KBM-7 (cell line): Measurements from ENCODE around the gene FAM204A.

Source experiments
- DNase-seq: peaks from one replicate; pipeline ENCODE4 v3.0.0-alpha.2; 2015
- in situ Hi-C: fragments of 300-500 bp; cut with MboI; formaldehyde crosslinking; loops from 2 replicates; pipeline ENCODE4 v1.14.3; 2020; ENCODE audit warnings: low sequenced_read_pairs, low pct_unique_long_range_greater_than_20kb, mixed read lengths

Gene FAM204A

GRCh38 chr10:118333871-118334270 is 8.3 kb downstream of the FAM204A start:
- no peak for DNase-seq
- in situ Hi-C loops = no loop called here

GRCh38 chr10:118332948-118333710 is 9.0 kb downstream of the FAM204A start:
- in situ Hi-C loops = no loop called here
- no peak for DNase-seq

GRCh38 chr10:118332236-118332635 is 9.9 kb downstream of the FAM204A start:
- in situ Hi-C loops = no loop called here
- DNase-seq = no peak

- no peak for DNase-seq
Observed at GRCh38 chr10:118330295-118331076, 11.6 kb downstream of the FAM204A start.

GRCh38 chr10:118324140-118324539 is 18.0 kb downstream of the FAM204A start:
- DNase-seq = no peak
- in situ Hi-C loops = no loop called here

More at GRCh38 chr10:118330295-118331076, 11.6 kb downstream of the FAM204A start:
- in situ Hi-C loops = no loop called here

GRCh38 chr10:118321724-118322575 is 20.2 kb downstream of the FAM204A start:
- no peak for DNase-seq
- in situ Hi-C loops = no loop called here

GRCh38 chr10:118315629-118316028 is 26.5 kb downstream of the FAM204A start:
- no peak for DNase-seq
- in situ Hi-C loops = no loop called here

- in situ Hi-C loops = no loop called here
Observed at GRCh38 chr10:118314882-118315281, 27.2 kb downstream of the FAM204A start.

GRCh38 chr10:118311505-118311904 is 30.6 kb downstream of the FAM204A start:
- in situ Hi-C loops = no loop called here
- DNase-seq = no peak

More at GRCh38 chr10:118314882-118315281, 27.2 kb downstream of the FAM204A start:
- DNase-seq = no peak

GRCh38 chr10:118310822-118311221 is 31.3 kb downstream of the FAM204A start:
- in situ Hi-C loops = no loop called here
- no peak for DNase-seq

GRCh38 chr10:118309911-118310310 is 32.2 kb downstream of the FAM204A start:
- in situ Hi-C loops = no loop called here
- DNase-seq = no peak

- DNase-seq = no peak
- in situ Hi-C loops = no loop called here
Observed at GRCh38 chr10:118308664-118309063, 33.5 kb downstream of the FAM204A start.

- no peak for DNase-seq
- in situ Hi-C loops = no loop called here
Observed at GRCh38 chr10:118307859-118308258, 34.3 kb downstream of the FAM204A start.

- in situ Hi-C loops = no loop called here
- no peak for DNase-seq
Observed at GRCh38 chr10:118307220-118307619, 34.9 kb downstream of the FAM204A start.

GRCh38 chr10:118305730-118306129 is 36.4 kb downstream of the FAM204A start:
- in situ Hi-C loops = no loop called here
- no peak for DNase-seq

GRCh38 chr10:118304521-118304920 is 37.6 kb downstream of the FAM204A start:
- in situ Hi-C loops = no loop called here
- DNase-seq = no peak

- no peak for DNase-seq
- in situ Hi-C loops = no loop called here
Observed at GRCh38 chr10:118301211-118301610, 40.9 kb downstream of the FAM204A start.

- in situ Hi-C loops = no loop called here
- no peak for DNase-seq
Observed at GRCh38 chr10:118300320-118300719, 41.8 kb downstream of the FAM204A start.

- in situ Hi-C loops = no loop called here
- no peak for DNase-seq
Observed at GRCh38 chr10:118298787-118299186, 43.3 kb downstream of the FAM204A start.

GRCh38 chr10:118291122-118291521 is 51.0 kb downstream of the FAM204A start:
- in situ Hi-C loops = no loop called here
- no peak for DNase-seq
